SK-MEL-5 (cell line): ENCODE data around the gene TGFB2. TPM values are rescaled to one million over a fixed set of nuclear protein-coding genes. Genes with fewer than 3 reads are reported as not detected.

Experiments used
- DNase-seq: peaks from one replicate; pipeline ENCODE4 v3.0.0-alpha.2; 2016; ENCODE audit warnings: low read depth, low spot score
- in situ Hi-C: cut with HindIII; loops from 2 replicates; pipeline ENCODE4 v1.10.0; 2016; ENCODE audit warnings: low sequenced_read_pairs, high pct_unique_total_duplicates, low pct_unique_long_range_greater_than_20kb
- total RNA-seq: library from RNA; depleted of rRNA; stranded (reverse); fragments of >200 nt; shearing (Covaris generic); gene quantifications from 2 replicates; pipeline ENCODE4 v1.2.3, GENCODE V29; 2014

The TGFB2 gene
- total RNA-seq, 1 experiment from 2014 or later: 1.8 TPM

DNA sequence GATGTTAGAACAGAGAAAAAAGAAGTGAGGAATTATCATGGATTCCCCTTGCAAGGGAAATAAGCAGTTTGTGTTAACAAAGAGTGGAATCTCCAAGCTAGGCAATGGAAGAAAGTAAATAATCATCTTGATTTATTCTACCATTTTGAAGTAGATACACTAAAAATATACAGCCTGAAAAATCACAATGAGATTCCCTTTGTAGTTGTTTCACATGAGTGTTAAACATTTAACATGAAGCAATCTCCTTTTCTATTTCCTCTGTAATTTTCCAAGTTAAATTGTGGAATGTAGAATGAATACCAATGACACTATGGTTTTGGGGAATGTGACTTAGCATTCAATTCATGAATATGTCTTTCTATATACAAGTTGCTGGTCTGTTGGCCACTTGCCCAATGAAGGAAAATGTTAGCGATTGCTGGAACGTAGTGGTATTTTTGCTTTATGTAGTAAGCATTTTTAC lies 5.7 kb downstream of the TGFB2 start:
- DNase-seq: peak; percentile 57
- in situ Hi-C loops: no loop called here

DNA sequence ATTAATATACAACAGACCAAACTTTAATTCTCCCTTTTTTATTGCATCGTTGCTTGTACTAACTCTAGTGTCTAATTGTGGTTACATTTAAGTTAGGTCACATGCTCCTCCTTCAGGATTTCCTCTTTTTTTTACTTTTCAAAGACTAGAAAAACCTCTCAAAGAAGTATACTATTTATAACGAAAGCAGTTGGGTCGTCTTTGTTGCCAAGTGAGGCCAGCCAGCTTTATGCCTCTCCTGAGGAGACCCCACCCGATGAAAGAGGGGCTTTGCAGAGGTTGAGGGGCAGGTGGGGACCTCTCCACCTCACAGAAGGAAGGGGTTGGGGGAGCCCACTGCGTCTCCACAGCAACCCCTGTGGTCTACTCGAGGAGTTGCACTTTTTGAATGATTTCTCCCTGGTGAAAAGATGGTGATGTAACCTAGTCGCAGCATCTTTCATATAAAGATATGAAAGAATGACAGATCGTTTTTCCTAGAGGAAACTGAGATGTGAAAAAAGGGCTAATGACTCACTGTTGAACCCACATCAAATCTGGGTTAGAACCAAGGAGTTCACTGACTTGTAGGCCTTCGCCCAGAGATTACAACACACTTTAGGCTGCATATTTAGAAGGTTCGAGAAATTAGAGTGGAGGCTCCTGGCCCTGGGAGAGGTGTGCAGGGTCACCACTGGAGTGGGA lies 6.4 kb downstream of the TGFB2 start:
- DNase-seq: peak; percentile 68
- in situ Hi-C loops: no loop called here

DNA sequence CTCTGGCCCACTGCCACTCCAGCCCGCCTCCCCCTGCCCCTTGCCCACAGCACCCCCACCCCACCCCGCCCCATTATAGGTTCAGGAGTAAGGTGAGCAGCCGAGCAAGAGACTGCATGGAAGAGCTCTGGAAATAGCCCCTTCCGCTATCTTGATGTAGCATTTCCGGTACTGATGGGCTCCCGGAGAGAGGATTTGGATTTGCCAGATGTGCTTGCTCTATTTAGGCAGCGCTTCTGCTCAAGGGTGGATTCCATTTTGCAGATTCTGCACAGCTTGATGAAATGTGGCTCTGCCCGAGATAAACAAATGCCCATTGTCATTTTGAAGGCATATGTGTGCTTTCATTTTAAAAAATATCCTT lies 6.9 kb downstream of the TGFB2 start:
- DNase-seq: no peak
- in situ Hi-C loops: no loop called here

DNA sequence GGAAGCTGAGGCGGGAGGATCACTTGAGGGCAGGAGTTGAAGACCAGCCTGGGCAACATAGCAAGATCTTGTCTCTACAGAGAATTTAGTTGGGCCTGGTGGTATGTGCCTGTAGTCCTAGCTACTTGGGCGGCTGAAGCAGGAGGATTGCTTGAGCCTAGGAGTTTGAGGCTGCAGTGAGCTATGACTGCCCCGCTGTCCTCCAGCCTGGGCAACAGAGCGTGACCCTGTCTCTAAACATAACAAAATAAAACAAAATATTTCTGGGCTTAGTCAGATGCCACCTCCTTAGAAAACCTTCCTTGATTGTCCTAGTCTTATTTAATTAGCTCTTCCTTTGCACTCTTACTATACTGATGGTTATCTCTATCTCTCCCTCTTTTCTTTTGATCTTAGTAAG lies 8.5 kb downstream of the TGFB2 start:
- no peak for DNase-seq
- in situ Hi-C loops: no loop called here

DNA sequence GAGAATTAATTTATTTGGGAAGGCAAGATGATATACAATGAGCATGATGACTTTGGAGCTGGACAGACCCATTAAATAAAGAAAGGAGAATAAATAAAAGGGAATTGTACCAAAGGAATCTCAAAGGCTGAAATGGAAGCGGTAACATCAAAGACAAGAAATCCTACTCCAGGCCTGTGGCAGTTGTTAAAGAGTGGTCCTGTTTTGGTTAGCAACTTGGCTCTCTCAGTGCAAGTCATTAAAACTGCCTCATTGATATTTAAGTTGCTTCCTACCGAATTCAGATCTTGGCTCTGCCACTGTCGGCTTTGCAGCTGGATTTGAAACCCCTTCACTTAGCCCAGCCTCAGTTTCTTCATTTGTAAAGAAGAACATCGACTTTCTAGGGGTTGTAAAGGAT lies 10.1 kb downstream of the TGFB2 start:
- DNase-seq: no peak
- in situ Hi-C loops: no loop called here

DNA sequence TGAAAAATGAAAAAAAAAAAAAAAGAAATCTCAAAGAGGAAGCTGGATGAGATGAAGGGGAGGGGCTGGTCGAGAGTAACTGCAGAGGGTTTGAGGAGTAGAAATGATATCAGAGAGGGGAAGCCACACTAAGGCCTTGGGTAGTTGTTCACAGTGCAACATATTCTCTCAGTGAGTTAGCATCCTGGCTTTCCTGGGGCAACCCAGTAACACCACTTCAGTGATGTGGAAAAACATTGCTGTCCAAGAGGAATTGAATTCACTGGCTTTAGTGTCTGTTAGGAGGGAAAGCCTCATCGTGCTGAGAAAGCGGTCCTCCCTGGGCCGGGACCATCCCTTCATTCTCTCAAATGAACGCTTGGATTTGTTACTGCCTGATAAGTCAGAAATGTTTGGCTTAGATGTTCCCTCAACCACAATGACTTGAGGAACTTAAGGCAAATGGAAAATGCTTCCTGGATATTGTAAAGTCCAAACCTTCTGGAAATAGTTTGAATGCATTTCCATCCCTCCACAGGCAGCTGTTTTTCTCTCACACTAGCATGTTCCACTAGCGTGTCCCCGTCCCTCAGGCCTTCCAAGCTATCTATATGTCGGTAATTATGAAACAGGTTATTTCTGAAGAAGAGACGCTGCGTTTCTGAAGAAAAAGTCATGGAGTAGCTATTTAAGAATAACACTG lies 12.2 kb downstream of the TGFB2 start:
- no peak for DNase-seq
- in situ Hi-C loops: no loop called here

DNA sequence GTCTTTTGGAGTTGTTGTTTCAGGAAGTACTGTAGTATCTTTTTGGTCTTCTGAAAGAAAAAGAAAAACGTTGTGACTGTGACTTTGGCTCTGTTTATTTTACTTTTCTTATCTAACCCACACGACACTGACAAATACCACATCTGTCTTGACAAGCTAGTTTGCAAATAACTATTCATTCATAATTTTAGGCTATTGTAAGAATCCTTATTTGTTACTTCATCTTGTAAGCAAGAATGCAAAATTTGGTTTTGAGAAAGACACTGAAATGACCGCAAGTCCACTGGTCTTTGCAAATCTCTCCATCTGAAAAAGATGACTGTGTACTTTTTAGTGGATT lies 12.7 kb downstream of the TGFB2 start:
- DNase-seq: no peak
- in situ Hi-C loops: no loop called here

DNA sequence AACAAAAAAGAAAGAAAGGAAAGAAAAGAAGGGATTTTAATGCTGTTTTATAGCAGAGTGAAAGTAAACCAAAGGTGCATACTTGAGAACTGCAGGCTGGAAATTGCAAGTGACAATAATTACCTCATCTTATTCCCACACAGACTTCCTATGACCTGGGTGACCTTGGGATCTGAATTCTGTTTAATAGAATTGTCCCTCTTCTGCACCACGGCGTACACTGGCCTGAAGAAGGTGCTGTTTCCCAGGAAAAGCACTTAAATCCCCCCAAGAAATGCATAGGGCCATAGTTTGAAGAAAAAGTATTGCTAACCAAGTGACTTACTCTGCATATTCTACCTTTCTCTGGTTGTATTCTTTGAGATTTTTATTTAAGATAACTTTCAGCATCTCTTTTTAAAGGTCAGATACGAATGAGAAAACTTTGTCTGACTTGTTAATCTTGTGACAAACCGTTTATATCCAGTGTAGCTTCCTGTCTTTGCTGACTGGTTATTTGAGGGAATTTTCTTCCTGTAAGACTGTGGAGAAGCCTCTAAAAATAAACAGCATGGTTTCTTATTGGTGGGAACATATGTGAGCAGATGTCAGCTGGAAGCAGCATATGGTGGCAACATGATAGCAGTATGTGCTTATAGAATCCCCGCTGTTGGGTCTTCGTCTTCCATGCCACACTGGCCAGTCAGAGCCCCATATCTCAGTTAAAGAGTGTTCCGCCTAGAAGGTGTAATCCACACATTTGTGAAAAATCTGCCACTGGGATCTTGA lies 16.3 kb downstream of the TGFB2 start:
- DNase-seq: peak; percentile 82
- in situ Hi-C loops: no loop called here

DNA sequence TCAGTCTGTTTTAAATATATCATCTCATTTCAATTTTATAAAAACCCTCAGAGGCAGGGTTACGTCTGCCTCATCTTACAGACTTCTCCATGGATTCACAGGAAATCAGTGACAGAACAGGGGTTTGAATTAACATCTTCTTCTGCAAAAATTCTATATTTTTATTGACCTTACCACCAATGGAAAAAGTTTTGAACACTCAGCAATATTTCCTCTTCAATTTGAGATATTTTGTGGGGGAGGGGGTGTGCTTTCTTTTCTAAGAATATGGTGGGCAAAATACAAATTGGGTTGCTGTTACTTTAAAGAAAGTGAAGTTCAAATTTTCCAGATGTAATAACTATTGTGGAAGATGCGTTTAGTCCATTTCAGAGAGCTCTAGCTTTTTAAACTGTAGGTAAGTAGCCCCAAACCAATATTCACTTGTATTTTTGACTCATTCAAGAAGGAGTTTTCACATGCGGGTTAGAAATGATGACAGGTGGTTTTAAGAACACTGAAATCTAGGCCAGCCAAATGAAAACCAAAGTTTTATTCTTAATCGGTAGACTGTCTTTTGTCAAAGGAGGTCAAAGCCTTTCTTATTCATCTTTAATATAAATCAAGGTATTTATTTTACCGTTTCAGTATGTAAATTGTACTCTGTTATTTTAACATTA lies 17.4 kb downstream of the TGFB2 start:
- no peak for DNase-seq
- in situ Hi-C loops: no loop called here

DNA sequence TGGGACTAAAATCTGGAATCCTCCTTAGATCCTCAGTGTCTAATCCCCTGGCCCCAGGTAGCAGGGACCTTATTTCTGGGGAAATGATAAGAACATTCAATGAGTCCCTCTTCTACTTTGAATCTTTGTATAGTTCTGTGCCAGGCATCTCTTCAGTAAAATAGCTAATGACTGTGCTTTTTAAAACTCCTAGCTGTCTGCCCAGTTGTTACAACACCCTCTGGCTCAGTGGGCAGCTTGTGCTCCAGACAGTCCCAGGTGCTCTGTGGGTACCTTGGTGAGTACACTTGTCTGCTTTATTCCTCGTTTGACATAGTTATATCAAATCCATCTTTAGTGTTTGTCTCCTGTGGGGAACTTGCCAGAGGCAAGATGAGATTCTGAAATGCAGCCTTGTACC lies 18.0 kb downstream of the TGFB2 start:
- no peak for DNase-seq
- in situ Hi-C loops: no loop called here

DNA sequence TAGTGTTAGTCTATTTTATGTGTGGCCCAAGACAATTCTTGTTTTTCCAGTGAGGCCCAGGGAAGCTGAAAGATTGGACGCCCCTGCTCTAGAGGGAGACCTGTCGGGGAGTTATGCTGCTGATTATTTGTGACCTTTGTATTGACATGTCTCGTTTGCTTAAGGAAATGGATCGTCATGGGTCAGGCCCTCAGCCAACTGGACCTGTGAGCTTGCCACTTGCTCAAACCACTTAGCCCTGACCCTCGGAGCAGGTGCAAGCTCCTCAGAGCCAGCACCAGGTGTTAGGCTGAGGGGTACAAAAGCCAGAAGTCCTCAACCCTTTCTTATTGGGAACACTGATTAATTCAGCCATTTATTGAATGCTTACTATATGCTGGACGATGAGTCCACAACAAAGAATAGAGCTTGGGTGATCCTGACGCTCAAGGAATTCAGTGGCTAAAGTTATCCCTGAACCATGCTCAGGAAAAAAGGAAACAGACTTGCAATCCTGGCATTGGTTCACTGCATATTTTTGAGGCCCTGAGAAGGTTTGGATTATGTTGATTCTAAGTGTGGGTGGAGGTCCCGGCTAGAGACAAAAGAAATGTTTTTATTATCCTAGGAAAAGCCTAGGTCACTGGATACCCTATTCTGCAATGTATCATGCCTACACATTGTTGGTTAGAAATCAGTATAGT lies 19.0 kb downstream of the TGFB2 start:
- in situ Hi-C loops: no loop called here
- no peak for DNase-seq

DNA sequence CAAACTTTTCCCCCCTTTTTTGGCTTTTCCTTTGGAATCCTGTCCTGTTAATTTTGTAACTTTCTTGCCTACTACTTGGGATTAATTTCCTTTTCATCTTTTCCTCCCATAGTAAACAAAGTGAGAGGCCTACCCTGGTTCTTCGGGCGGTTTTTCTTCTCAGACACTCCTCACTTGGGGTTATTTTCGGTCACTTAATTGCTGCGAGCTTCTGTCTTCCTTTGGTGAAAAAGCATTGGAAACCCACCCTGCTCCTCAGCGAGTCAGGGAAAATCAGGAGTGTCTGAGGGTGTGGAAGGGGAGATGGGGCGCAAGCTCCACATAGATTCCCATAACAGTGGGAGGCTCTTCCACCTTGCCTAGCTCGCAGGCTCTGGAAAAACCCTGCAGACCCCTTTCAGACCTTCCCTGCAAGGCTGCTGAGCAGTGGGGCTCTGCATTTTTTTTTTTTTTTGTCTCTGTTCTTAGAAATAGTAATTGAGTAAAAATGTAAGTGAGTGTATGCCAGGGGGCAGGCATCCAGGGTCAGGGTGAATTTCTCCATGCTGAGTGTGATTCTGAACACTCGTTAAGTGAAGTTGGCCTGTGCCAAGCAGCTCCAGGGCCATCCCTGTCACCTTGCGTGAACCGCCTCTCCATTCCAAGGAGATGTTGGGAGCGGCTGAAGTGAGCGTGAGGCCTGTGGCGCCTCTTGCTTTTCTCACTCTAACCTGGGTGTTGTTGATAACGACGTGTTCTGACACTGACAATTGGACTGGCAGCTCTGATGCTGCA lies 20.3 kb downstream of the TGFB2 start:
- no peak for DNase-seq
- in situ Hi-C loops: no loop called here

DNA sequence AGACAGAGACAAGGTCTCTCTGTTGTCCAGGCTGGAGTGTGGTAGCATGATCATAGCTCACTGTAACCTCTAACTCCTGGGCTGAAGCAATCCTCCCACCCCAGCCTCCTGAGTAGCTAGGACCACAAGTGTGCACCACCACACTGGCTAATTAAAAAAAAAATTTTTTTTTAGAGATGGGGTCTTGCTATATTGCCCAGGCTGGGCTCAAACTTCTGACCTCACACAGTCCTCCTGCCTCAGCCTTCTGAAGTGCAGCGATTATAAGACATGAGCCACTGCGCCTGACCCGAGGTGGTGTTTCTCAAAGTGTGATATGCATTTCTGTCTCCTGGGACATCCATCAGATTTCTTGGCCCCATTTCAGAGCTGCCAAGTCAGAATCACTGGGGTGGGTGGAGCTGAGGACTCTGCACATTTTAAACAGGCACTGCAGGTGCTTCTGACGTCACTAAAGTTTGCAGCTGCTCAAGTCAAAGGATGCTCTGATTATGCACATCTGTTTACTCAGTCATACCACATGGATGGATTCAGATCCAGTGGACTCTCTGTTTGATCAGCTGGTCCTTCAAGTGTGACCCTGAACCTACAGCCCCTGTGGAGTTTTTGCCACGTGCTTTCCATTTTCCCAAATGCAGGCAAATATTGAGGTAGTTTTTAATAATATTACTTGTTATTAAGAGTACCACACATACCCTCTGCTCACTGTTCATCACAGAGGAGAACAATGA lies 21.4 kb downstream of the TGFB2 start:
- in situ Hi-C loops: no loop called here
- DNase-seq: no peak

DNA sequence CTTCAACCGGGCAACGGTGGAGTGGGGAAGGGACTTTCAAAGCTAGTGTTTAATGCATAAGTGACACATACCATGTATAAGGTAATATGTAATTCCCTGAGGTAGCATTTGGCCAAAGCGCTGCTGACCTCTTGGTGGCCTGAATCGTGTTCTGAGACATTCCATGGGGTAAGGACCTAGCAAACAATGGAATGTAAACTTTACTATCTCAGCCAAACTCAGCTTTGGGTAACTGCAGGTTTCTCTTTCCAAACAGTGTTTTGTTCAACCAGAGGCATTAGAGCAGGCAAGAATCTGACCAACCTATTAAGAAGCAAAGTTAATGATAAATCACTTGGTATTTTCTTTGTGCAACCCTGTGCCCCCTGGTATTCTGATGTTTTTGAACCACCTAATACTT lies 22.0 kb downstream of the TGFB2 start:
- DNase-seq: no peak
- in situ Hi-C loops: no loop called here

DNA sequence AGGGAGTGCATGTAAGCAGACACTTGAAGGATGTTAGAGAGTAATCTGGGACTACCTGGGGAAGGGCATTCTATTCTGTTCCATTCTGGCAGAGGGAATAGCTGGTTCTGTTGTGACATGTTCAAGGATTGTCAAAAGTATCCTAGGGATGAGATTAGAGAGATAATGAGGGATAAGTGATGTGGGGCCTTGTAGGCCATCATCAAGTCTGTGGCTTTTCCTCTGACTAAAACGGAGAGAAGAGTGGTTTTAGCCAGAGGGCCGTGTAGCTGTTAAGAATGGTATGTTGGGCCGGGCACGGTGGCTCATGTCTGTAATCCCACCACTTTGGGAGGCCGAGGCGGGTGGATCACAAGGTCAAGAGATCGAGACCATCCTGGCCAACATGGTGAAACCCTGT lies 23.6 kb downstream of the TGFB2 start:
- in situ Hi-C loops: no loop called here

DNA sequence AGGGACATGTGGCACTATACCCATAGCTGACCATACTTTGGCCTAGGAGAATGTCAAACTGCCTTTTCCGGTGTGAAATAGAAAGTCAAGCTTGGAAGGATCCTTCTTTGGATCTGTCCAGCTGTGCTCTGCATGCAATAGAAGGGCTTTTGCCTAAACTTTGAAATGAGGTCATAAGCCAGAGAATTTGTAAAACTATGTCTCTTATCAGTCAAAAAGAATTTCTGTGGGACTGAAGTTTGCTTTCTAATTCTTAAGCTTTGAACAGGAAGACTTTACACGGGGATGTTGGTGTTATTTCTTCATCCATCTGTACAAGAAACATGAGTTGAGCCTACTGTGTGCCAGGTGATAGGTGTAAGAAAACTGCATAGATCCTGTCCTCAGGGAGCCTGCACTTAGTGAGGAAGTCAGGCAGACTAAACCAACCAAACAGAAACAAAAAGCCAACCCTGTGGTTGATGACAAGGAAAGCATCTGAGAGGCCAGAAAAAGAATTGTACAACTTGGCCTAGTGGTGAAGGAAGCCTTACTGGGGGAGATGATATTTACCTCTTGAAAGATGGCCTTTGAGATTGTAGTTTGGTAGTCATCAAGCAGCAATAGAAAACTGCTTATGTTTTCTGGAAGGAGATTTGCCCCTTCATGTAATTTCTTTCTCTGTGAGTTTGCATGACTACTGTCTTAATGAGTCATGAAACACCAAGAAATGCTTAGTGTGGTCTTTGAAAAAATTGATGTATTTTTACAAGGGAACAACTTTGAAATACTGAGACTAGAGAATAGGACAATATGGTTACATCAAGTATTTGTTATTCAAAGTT lies 24.8 kb downstream of the TGFB2 start:
- DNase-seq: no peak
- in situ Hi-C loops: no loop called here

More for the DNA sequence above, 23.6 kb downstream of the TGFB2 start:
- DNase-seq: no peak
